Fibroblast of mammary gland (primary cell): ENCODE measurements around the gene FBLN7.
A peak's percentile ranks its signal among the peaks of the same experiment; 100 is the strongest.

Experiments used
- DNase-seq: peaks from one replicate; pipeline ENCODE4 v3.0.0-alpha.2; 2010; ENCODE audit warnings: low read depth
- H3K4me3 ChIP-seq: 2 replicates; pipeline ENCODE4 v1.5.1; 2011; ENCODE audit warnings: low read depth, mild to moderate bottlenecking, low read length, moderate library complexity; ENCODE audit not compliant: control insufficient read depth
- TF ChIP-seq, protein P1 (sequence below): conservative IDR thresholded peaks from 2 replicates; pipeline ENCODE4 v1.5.1; 2011; ENCODE audit warnings: low read depth, low read length, inconsistent platforms; ENCODE audit not compliant: control insufficient read depth, insufficient read depth

The FBLN7 gene

DNA sequence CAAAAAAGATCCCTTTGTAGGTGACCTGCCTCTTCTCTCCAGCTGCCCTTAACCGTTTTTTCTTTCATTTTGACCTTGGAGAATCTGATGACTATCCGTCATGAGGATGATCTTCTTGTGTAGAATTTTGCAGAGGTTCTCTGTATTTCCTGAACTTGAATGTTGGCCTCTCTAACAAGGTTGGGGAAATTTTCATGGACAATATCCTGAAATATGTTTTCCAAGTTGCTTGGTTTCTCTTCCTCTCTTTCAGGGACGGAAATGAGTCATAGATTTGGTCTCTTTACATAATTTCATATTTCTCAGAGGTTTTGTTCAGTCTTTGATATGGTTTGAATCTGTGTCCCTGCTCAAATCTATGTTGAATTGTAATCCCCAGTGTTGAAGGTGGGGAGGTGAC is 82.6 kb downstream of the FBLN7 start:
- TF ChIP-seq, protein P1, sequence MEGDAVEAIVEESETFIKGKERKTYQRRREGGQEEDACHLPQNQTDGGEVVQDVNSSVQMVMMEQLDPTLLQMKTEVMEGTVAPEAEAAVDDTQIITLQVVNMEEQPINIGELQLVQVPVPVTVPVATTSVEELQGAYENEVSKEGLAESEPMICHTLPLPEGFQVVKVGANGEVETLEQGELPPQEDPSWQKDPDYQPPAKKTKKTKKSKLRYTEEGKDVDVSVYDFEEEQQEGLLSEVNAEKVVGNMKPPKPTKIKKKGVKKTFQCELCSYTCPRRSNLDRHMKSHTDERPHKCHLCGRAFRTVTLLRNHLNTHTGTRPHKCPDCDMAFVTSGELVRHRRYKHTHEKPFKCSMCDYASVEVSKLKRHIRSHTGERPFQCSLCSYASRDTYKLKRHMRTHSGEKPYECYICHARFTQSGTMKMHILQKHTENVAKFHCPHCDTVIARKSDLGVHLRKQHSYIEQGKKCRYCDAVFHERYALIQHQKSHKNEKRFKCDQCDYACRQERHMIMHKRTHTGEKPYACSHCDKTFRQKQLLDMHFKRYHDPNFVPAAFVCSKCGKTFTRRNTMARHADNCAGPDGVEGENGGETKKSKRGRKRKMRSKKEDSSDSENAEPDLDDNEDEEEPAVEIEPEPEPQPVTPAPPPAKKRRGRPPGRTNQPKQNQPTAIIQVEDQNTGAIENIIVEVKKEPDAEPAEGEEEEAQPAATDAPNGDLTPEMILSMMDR, result no peak
- DNase-seq, result no peak

DNA sequence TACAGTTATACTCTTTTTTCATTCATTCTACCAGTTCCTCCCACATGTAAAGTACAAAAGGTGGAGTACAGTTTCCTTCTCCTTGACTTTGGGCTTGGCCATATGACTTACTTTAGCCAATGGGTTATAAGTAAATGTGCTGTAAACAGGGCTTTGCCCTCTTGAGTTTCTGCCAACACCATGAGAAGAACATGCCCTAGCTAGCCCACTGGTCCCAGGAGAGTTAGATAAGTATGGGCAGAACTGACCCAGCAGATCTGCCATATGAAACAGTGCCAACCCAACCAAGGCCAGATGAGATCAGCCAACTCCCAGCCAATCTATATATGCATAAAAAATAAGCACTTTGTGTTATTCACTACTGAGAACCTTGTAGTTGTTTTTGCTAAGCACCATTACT is 91.2 kb downstream of the FBLN7 start:
- peak; percentile 44 for DNase-seq
- H3K4me3 ChIP-seq, result no peak overlapping the region
- TF ChIP-seq, protein P1, result no peak

More for the DNA sequence above, 82.6 kb downstream of the FBLN7 start:
- H3K4me3 ChIP-seq, result no peak overlapping the region

DNA sequence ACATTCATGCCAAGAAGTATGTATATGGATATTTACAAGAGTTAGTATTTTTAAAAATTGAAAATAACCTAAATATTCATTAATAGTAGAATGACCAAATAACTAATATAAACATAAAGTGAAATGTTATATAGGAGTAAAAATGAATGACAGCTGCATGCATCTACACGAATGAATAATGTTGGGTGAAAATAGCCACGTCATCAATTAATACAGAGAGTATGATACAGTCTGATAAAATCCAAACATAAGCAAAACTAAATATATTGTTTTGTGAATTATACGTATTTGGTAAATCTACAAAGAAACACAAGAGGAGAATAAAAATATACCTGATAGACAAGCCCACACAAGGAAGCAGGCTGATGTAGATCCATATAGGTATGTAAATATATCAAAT is 92.2 kb downstream of the FBLN7 start:
- no peak overlapping the region for H3K4me3 ChIP-seq
- TF ChIP-seq, protein P1, result no peak
- DNase-seq, result no peak
